HepG2 (cell line): Measurements from ENCODE around the gene TBC1D24. TPM values are rescaled to one million over a fixed set of nuclear protein-coding genes. Genes with fewer than 3 reads are reported as not detected.

Experiments
- ATAC-seq: fragments of 200-7000 bp; cut with Tn5 transposase; 3 replicates; pipeline ENCODE4 v1.9.1; 2020; ENCODE audit warnings: mild to moderate bottlenecking, moderate library complexity
- BruUV-seq: library from RNA; stranded (reverse); fragments of 400-500 nt; replicated peaks from 2 replicates; lab custom pipeline; 2021; lab: Mats Ljungman, UMichigan
- CTCF ChIA-PET: fragments of 300-600 bp; formaldehyde crosslinking; extraction: SDS; loops from one replicate; lab custom pipeline; 2021; ENCODE audit warnings: low total read pairs, inconsistent platforms, low intra/inter-chr PET ratio; lab: Yijun Ruan, JAX
- POLR2A ChIA-PET: fragments of 350-600 bp; sonication (Branson Sonifier 250); formaldehyde crosslinking; loops from one replicate; lab custom pipeline; 2020; ENCODE audit warnings: antibody characterized with exemption, inconsistent platforms; lab: Yijun Ruan, JAX
- DNase-seq: peaks from one replicate; pipeline ENCODE4 v3.0.0-alpha.2; 2015; ENCODE audit warnings: low spot score
- FAIRE-seq: peaks from 3 replicates; lab custom pipeline; 2011; peaks lifted over from hg19 to GRCh38; lab: Jason Lieb, UNC
- H2AFZ ChIP-seq: one replicate; pipeline ENCODE4 v1.6.1; 2011; ENCODE audit warnings: low read length, inconsistent platforms
- H3K27ac ChIP-seq: fragments of 300-600 bp; 3 replicates; pipeline ENCODE4 v1.8.0; 2011; ENCODE audit warnings: mixed run types, mild to moderate bottlenecking, mixed read lengths, low read length, inconsistent platforms; ENCODE audit not compliant: insufficient read depth; ENCODE audit errors: extremely low read length
- H3K27me3 ChIP-seq, 2 experiments: fragments of 200-600 bp in 1 of 2; 2 replicates in 1 of 2; 3 replicates in 1 of 2; pipeline versions ENCODE4 v1.6.0 to v1.8.0; 2011; ENCODE audit warnings: low read length in 2 of 2, mild to moderate bottlenecking in 2 of 2, moderate library complexity in 2 of 2, inconsistent platforms in 1 of 2; ENCODE audit not compliant: insufficient read depth in 2 of 2, control insufficient read depth in 1 of 2
- H3K36me3 ChIP-seq, 2 experiments: fragments of 200-600 bp in 1 of 2; replicated peaks in 1 of 2; 2 replicates in 1 of 2; 3 replicates in 1 of 2; pipeline versions ENCODE4 v1.5.1 to v1.8.0; 2011; ENCODE audit warnings: low read length in 2 of 2, inconsistent platforms in 1 of 2; ENCODE audit not compliant: insufficient read depth in 2 of 2, control insufficient read depth in 1 of 2
- H3K4me1 ChIP-seq: 2 replicates; pipeline ENCODE4 v1.5.1; 2012; ENCODE audit warnings: low read length, inconsistent platforms; ENCODE audit not compliant: insufficient read depth
- H3K4me2 ChIP-seq: 2 replicates; pipeline ENCODE4 v1.6.0; 2011; ENCODE audit warnings: low read depth, low read length, inconsistent platforms
- H3K4me3 ChIP-seq, 3 experiments: fragments of 200-600 bp in 1 of 3; sonication (generic), shearing (Covaris generic) in 1 of 3; replicated peaks in 1 of 3; 2 replicates each; pipeline ENCODE4 v1.5.1; 2011 to 2016; ENCODE audit warnings: low read length in 3 of 3, inconsistent platforms in 2 of 3, low read depth in 2 of 3, mild to moderate bottlenecking in 2 of 3, control low read depth in 1 of 3, mixed read lengths in 1 of 3; ENCODE audit not compliant: insufficient read depth in 1 of 3
- H3K79me2 ChIP-seq: one replicate; pipeline ENCODE4 v1.6.1; 2011; ENCODE audit warnings: low read length, inconsistent platforms; ENCODE audit not compliant: insufficient read depth
- H3K9ac ChIP-seq: 2 replicates; pipeline ENCODE4 v1.6.0; 2011; ENCODE audit warnings: mild to moderate bottlenecking, low read depth, low read length, inconsistent platforms; ENCODE audit not compliant: insufficient read depth
- H3K9me3 ChIP-seq: 2 replicates; pipeline ENCODE4 v1.5.1; 2012; ENCODE audit warnings: mild to moderate bottlenecking, low read length
- H4K20me1 ChIP-seq: 2 replicates; pipeline ENCODE4 v1.6.0; 2011; ENCODE audit warnings: inconsistent platforms, mild to moderate bottlenecking, low read length, moderate library complexity; ENCODE audit not compliant: insufficient read depth
- ADNP ChIP-seq: sonication (generic); formaldehyde crosslinking; IDR thresholded peaks from 2 replicates; pipeline ENCODE4 v1.4.0; 2020; ENCODE audit warnings: missing genetic modification reagents
- ISL2 ChIP-seq: sonication (generic); formaldehyde crosslinking; IDR thresholded peaks from 2 replicates; pipeline ENCODE4 v1.5.0; 2020; ENCODE audit warnings: missing genetic modification reagents
- TOE1 ChIP-seq: sonication (generic); formaldehyde crosslinking; IDR thresholded peaks from 2 replicates; pipeline ENCODE4 v1.4.0; 2020; ENCODE audit warnings: mild to moderate bottlenecking, missing genetic modification reagents
- ZMYM4 ChIP-seq: sonication (generic); formaldehyde crosslinking; IDR thresholded peaks from 2 replicates; pipeline ENCODE4 v1.8.1; 2023; ENCODE audit warnings: mild to moderate bottlenecking, missing genetic modification reagents
- WGBS: methylation state at CpG from one replicate; pipeline ENCODE4 v1.1.6; 2017; ENCODE audit warnings: low lambda C conversion rate; 5-methylcytosine and 5-hydroxymethylcytosine counted together
- in situ Hi-C: cut with HindIII; loops from 2 replicates; pipeline ENCODE4 v1.10.0; 2017; ENCODE audit warnings: low pct_unique_long_range_greater_than_20kb; ENCODE audit not compliant: extremely low pct_ligation_motif_present
- intact Hi-C: fragments of 100-400 bp; cut with micrococcal nuclease; formaldehyde crosslinking; loops from one replicate; pipeline ENCODE4 v1.10.0; 2022; ENCODE audit not compliant: unreplicated experiment
- polyA plus RNA-seq, 8 experiments: library from polyadenylated mRNA; depleted of rRNA in 3 of 8; stranded (reverse) in 7 of 8; unstranded in 1 of 8; fragments of >200 nt; fragmentation: Illumina TruSeq in 4 of 8; extraction: Trizol in 4 of 8; gene quantifications; 2 replicates each; pipeline versions ENCODE4 v1.2.1 to v1.2.3, GENCODE V29; 2011 to 2016; ENCODE audit warnings: low read depth in 4 of 8, missing spikeins in 1 of 8, mixed read lengths in 1 of 8; ENCODE audit not compliant: insufficient read depth in 1 of 8
- total RNA-seq, 5 experiments: library from RNA; depleted of rRNA; stranded (reverse); fragments of >200 nt; fragmentation: Illumina TruSeq; extraction: Trizol; gene quantifications; 2 replicates each; pipeline ENCODE4 v1.2.3, GENCODE V29; 2016; ENCODE audit warnings: low read depth in 1 of 5
- TF ChIP-seq, protein P1 (sequence below): sonication (generic); formaldehyde crosslinking; IDR thresholded peaks from 2 replicates; pipeline ENCODE4 v1.5.0; 2020; ENCODE audit warnings: missing genetic modification reagents
- TF ChIP-seq, protein P2 (sequence below): IDR thresholded peaks from 2 replicates; pipeline ENCODE4 v1.6.1; 2016; ENCODE audit warnings: missing genetic modification reagents, missing compliant biosample characterization
- TF ChIP-seq, protein P3 (sequence below): conservative IDR thresholded peaks from 2 replicates; pipeline ENCODE4 v1.6.1; 2018; ENCODE audit warnings: missing genetic modification reagents
- TF ChIP-seq, protein P4 (sequence below): sonication (generic); formaldehyde crosslinking; IDR thresholded peaks from 2 replicates; pipeline ENCODE4 v1.5.0; 2020; ENCODE audit warnings: missing genetic modification reagents
- TF ChIP-seq, protein P5 (sequence below): sonication (generic); formaldehyde crosslinking; IDR thresholded peaks from 2 replicates; pipeline ENCODE4 v1.4.0; 2020; ENCODE audit warnings: missing genetic modification reagents, mild to moderate bottlenecking, borderline replicate concordance
- TF ChIP-seq, protein P6 (sequence below), 2 experiments: sonication (generic) in 1 of 2; formaldehyde crosslinking in 1 of 2; IDR thresholded peaks; 2 replicates each; pipeline versions ENCODE4 v1.6.1 to v1.9.0; 2014 to 2022; ENCODE audit warnings: antibody characterized with exemption in 1 of 2, borderline replicate concordance in 1 of 2, inconsistent platforms in 1 of 2, low read depth in 1 of 2, missing genetic modification reagents in 1 of 2

TBC1D24 gene
- total and polyA plus RNA-seq, 2 of the 13 experiments (the other 11 are each of a cell fraction or from before 2014, with no cell fraction given), result 7.7 to 13.7 TPM

DNA sequence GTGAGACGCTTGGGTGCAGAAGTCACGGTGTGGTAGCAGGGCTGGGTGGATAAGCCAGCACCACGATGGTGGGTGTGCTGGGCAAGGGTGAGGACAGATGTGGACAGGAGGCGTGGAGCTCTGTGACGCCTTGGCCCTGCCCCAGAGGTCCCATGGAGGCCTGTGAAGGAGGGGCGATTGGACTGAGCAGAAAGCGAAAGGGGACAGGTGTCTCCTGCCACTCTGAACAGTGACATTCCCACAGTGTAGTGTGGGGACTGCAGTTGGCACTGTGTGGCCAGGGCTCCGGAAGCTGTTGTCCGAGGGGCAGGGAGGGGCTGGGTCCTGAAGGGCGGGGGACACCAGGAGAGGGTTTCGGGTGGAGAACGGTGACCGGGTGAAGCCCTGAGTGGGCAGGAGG is 7.3 kb downstream of the TBC1D24 start:
- FAIRE-seq (no peak), DNase-seq (no peak), ATAC-seq (no peak)
- Histone ChIP-seq H2AFZ (no peak overlapping the region), H3K27me3 (no peaks in the 10 kb centered on the region), H3K4me2 (no peak overlapping the region), H4K20me1 (peaks cover 33% of the 10 kb centered on the region), H3K36me3 (peaks cover 2 to 5% of the 10 kb centered on the region in 2 experiments; a peak in 2 of 5 replicates), H3K9me3 (no peaks in the 10 kb centered on the region), H3K4me1 (peaks cover 69% of the 10 kb centered on the region), H3K27ac (no peak overlapping the region), H3K4me3 (no peak overlapping the region), H3K9ac (no peak overlapping the region), H3K79me2 (peaks cover 59% of the 10 kb centered on the region)
- POLR2A ChIA-PET, result no interaction called here
- in situ Hi-C loops, result no loop called here
- WGBS, result 96% methylated on average over 13 of the region's 13 CpGs
- CTCF ChIA-PET, result no interaction called here
- intact Hi-C loops, result no loop called here
- no TSS peak for BruUV-seq
- TF ChIP-seq ZMYM4 (CRISPR knock-in tag) (no peak), ADNP (CRISPR knock-in tag) (no peak), TOE1 (no peak), ISL2 (CRISPR knock-in tag) (no peak)
- TF ChIP-seq, protein P1, sequence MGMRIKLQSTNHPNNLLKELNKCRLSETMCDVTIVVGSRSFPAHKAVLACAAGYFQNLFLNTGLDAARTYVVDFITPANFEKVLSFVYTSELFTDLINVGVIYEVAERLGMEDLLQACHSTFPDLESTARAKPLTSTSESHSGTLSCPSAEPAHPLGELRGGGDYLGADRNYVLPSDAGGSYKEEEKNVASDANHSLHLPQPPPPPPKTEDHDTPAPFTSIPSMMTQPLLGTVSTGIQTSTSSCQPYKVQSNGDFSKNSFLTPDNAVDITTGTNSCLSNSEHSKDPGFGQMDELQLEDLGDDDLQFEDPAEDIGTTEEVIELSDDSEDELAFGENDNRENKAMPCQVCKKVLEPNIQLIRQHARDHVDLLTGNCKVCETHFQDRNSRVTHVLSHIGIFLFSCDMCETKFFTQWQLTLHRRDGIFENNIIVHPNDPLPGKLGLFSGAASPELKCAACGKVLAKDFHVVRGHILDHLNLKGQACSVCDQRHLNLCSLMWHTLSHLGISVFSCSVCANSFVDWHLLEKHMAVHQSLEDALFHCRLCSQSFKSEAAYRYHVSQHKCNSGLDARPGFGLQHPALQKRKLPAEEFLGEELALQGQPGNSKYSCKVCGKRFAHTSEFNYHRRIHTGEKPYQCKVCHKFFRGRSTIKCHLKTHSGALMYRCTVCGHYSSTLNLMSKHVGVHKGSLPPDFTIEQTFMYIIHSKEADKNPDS, result no peak
- TF ChIP-seq, protein P2, sequence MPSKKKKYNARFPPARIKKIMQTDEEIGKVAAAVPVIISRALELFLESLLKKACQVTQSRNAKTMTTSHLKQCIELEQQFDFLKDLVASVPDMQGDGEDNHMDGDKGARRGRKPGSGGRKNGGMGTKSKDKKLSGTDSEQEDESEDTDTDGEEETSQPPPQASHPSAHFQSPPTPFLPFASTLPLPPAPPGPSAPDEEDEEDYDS, result no peak
- TF ChIP-seq, protein P3, sequence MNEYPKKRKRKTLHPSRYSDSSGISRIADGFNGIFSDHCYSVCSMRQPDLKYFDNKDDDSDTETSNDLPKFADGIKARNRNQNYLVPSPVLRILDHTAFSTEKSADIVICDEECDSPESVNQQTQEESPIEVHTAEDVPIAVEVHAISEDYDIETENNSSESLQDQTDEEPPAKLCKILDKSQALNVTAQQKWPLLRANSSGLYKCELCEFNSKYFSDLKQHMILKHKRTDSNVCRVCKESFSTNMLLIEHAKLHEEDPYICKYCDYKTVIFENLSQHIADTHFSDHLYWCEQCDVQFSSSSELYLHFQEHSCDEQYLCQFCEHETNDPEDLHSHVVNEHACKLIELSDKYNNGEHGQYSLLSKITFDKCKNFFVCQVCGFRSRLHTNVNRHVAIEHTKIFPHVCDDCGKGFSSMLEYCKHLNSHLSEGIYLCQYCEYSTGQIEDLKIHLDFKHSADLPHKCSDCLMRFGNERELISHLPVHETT (CRISPR knock-in tag), result no peak
- TF ChIP-seq, protein P4, sequence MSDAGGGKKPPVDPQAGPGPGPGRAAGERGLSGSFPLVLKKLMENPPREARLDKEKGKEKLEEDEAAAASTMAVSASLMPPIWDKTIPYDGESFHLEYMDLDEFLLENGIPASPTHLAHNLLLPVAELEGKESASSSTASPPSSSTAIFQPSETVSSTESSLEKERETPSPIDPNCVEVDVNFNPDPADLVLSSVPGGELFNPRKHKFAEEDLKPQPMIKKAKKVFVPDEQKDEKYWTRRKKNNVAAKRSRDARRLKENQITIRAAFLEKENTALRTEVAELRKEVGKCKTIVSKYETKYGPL, result no peak
- TF ChIP-seq, protein P5, sequence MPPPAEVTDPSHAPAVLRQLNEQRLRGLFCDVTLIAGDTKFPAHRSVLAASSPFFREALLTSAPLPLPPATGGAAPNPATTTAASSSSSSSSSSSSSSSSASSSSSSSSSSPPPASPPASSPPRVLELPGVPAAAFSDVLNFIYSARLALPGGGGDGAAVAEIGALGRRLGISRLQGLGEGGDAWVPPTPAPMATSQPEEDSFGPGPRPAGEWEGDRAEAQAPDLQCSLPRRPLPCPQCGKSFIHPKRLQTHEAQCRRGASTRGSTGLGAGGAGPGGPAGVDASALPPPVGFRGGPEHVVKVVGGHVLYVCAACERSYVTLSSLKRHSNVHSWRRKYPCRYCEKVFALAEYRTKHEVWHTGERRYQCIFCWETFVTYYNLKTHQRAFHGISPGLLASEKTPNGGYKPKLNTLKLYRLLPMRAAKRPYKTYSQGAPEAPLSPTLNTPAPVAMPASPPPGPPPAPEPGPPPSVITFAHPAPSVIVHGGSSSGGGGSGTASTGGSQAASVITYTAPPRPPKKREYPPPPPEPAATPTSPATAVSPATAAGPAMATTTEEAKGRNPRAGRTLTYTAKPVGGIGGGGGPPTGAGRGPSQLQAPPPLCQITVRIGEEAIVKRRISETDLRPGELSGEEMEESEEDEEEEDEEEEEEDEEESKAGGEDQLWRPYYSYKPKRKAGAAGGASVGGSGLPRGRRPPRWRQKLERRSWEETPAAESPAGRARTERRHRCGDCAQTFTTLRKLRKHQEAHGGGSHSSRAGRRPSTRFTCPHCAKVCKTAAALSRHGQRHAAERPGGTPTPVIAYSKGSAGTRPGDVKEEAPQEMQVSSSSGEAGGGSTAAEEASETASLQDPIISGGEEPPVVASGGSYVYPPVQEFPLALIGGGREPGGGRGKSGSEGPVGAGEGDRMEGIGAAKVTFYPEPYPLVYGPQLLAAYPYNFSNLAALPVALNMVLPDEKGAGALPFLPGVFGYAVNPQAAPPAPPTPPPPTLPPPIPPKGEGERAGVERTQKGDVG (CRISPR knock-in tag), result no peak
- TF ChIP-seq, protein P6, sequence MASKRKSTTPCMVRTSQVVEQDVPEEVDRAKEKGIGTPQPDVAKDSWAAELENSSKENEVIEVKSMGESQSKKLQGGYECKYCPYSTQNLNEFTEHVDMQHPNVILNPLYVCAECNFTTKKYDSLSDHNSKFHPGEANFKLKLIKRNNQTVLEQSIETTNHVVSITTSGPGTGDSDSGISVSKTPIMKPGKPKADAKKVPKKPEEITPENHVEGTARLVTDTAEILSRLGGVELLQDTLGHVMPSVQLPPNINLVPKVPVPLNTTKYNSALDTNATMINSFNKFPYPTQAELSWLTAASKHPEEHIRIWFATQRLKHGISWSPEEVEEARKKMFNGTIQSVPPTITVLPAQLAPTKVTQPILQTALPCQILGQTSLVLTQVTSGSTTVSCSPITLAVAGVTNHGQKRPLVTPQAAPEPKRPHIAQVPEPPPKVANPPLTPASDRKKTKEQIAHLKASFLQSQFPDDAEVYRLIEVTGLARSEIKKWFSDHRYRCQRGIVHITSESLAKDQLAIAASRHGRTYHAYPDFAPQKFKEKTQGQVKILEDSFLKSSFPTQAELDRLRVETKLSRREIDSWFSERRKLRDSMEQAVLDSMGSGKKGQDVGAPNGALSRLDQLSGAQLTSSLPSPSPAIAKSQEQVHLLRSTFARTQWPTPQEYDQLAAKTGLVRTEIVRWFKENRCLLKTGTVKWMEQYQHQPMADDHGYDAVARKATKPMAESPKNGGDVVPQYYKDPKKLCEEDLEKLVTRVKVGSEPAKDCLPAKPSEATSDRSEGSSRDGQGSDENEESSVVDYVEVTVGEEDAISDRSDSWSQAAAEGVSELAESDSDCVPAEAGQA (IDR thresholded peaks at IDR 0.05; ENCODE audit: low read depth), result no peak
- TF ChIP-seq, protein P6 (CRISPR knock-in tag; IDR thresholded peaks at IDR 0.05; ENCODE audit: borderline replicate concordance), result no peak
